ENCODE results near the gene OR51V1.

DNA sequence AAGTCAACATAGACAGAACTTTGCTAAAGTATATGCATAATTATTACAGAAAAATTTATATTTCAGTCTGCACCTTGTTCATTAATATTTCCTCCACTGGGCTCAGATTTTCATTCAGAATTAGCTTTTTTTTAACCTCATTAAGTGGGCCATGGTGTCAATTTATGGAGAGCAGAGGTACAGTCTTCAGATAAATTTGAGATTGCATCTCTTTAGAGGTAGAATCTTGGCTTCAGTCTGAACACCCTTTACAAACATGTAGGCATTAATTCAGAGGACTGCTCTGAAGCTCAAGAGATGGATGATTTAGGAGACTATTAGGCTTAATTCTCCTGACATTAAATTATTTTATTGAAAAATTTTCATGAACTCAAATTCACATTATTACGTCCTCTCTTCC lies 29.8 kb upstream of the OR51V1 start:
- TF ChIP-seq FOXA1 (IDR thresholded peaks at IDR 0.05) = no peak
- TF ChIP-seq, protein P1, sequence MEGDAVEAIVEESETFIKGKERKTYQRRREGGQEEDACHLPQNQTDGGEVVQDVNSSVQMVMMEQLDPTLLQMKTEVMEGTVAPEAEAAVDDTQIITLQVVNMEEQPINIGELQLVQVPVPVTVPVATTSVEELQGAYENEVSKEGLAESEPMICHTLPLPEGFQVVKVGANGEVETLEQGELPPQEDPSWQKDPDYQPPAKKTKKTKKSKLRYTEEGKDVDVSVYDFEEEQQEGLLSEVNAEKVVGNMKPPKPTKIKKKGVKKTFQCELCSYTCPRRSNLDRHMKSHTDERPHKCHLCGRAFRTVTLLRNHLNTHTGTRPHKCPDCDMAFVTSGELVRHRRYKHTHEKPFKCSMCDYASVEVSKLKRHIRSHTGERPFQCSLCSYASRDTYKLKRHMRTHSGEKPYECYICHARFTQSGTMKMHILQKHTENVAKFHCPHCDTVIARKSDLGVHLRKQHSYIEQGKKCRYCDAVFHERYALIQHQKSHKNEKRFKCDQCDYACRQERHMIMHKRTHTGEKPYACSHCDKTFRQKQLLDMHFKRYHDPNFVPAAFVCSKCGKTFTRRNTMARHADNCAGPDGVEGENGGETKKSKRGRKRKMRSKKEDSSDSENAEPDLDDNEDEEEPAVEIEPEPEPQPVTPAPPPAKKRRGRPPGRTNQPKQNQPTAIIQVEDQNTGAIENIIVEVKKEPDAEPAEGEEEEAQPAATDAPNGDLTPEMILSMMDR (IDR thresholded peaks at IDR 0.05; ENCODE audit: low read depth, low read length, missing input control) = no peak
- TF ChIP-seq, protein P2, sequence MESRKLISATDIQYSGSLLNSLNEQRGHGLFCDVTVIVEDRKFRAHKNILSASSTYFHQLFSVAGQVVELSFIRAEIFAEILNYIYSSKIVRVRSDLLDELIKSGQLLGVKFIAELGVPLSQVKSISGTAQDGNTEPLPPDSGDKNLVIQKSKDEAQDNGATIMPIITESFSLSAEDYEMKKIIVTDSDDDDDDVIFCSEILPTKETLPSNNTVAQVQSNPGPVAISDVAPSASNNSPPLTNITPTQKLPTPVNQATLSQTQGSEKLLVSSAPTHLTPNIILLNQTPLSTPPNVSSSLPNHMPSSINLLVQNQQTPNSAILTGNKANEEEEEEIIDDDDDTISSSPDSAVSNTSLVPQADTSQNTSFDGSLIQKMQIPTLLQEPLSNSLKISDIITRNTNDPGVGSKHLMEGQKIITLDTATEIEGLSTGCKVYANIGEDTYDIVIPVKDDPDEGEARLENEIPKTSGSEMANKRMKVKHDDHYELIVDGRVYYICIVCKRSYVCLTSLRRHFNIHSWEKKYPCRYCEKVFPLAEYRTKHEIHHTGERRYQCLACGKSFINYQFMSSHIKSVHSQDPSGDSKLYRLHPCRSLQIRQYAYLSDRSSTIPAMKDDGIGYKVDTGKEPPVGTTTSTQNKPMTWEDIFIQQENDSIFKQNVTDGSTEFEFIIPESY (IDR thresholded peaks at IDR 0.05) = no peak
- TF ChIP-seq, protein P3, sequence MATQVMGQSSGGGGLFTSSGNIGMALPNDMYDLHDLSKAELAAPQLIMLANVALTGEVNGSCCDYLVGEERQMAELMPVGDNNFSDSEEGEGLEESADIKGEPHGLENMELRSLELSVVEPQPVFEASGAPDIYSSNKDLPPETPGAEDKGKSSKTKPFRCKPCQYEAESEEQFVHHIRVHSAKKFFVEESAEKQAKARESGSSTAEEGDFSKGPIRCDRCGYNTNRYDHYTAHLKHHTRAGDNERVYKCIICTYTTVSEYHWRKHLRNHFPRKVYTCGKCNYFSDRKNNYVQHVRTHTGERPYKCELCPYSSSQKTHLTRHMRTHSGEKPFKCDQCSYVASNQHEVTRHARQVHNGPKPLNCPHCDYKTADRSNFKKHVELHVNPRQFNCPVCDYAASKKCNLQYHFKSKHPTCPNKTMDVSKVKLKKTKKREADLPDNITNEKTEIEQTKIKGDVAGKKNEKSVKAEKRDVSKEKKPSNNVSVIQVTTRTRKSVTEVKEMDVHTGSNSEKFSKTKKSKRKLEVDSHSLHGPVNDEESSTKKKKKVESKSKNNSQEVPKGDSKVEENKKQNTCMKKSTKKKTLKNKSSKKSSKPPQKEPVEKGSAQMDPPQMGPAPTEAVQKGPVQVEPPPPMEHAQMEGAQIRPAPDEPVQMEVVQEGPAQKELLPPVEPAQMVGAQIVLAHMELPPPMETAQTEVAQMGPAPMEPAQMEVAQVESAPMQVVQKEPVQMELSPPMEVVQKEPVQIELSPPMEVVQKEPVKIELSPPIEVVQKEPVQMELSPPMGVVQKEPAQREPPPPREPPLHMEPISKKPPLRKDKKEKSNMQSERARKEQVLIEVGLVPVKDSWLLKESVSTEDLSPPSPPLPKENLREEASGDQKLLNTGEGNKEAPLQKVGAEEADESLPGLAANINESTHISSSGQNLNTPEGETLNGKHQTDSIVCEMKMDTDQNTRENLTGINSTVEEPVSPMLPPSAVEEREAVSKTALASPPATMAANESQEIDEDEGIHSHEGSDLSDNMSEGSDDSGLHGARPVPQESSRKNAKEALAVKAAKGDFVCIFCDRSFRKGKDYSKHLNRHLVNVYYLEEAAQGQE (IDR thresholded peaks at IDR 0.05) = no peak
- TF ChIP-seq YY1 (IDR thresholded peaks at IDR 0.05) = no peak
- no peak for TF ChIP-seq RAD21 (IDR thresholded peaks at IDR 0.05)
- TF ChIP-seq SP1 (IDR thresholded peaks at IDR 0.05) = no peak
- TF ChIP-seq GABPA (IDR thresholded peaks at IDR 0.05 in 1 of 2, conservative IDR thresholded peaks at IDR 0.05 in 1 of 2) = no peak
- TF ChIP-seq, protein P4, sequence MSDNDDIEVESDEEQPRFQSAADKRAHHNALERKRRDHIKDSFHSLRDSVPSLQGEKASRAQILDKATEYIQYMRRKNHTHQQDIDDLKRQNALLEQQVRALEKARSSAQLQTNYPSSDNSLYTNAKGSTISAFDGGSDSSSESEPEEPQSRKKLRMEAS (IDR thresholded peaks at IDR 0.05) = no peak
- TF ChIP-seq EGR1 (IDR thresholded peaks at IDR 0.05; ENCODE audit: low read depth in 2 of 2) = no peak
- TF ChIP-seq, protein P5, sequence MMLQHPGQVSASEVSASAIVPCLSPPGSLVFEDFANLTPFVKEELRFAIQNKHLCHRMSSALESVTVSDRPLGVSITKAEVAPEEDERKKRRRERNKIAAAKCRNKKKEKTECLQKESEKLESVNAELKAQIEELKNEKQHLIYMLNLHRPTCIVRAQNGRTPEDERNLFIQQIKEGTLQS (IDR thresholded peaks at IDR 0.05) = no peak
- TF ChIP-seq TAF1 (conservative IDR thresholded peaks at IDR 0.05) = no peak
- no peak for TF ChIP-seq HNF4G (IDR thresholded peaks at IDR 0.05)

All from liver (tissue), 3 donors.